Hepatocyte (in vitro differentiated cells): Measurements from ENCODE around the gene EEF1A1.

Source experiments
- CTCF ChIP-seq: fragments of 200-600 bp; sonication (generic); IDR thresholded peaks from 2 replicates; pipeline ENCODE4 v1.5.1; 2016; ENCODE audit warnings: antibody characterized with exemption, mild to moderate bottlenecking; ENCODE audit not compliant: poor library complexity
- EZH2 ChIP-seq: fragments of 200-600 bp; sonication (generic); IDR thresholded peaks from 2 replicates; pipeline ENCODE4 v1.6.1; 2016; ENCODE audit warnings: antibody characterized with exemption, mild to moderate bottlenecking, borderline replicate concordance
- EZH2phosphoT487 ChIP-seq: fragments of 200-600 bp; sonication (generic); IDR thresholded peaks from one replicate; pipeline ENCODE4 v1.6.1; 2018; ENCODE audit warnings: antibody characterized with exemption, mild to moderate bottlenecking, low read depth, moderate library complexity; ENCODE audit not compliant: unreplicated experiment, severe bottlenecking

GRCh38 chr6:73564578-73565345 lies 43.9 kb upstream of the EEF1A1 start:
- TF ChIP-seq CTCF: no peak
- no peak for TF ChIP-seq EZH2phosphoT487
- TF ChIP-seq EZH2: no peak
